Kidney epithelial cell (primary cell): ENCODE results near the gene ANKRD9. TPM values are rescaled to one million over a fixed set of nuclear protein-coding genes. Genes with fewer than 3 reads are reported as not detected.

Source experiments
- DNase-seq: peaks from one replicate; pipeline ENCODE4 v3.0.0-alpha.2; 2010; ENCODE audit warnings: low read depth
- H3K27me3 ChIP-seq: 2 replicates; pipeline ENCODE4 v1.6.0; 2011; ENCODE audit warnings: low read length; ENCODE audit not compliant: control insufficient read depth, insufficient read depth
- H3K36me3 ChIP-seq: 2 replicates; pipeline ENCODE4 v1.5.1; 2011; ENCODE audit warnings: low read length; ENCODE audit not compliant: control insufficient read depth, insufficient read depth
- H3K4me3 ChIP-seq: 2 replicates; pipeline ENCODE4 v1.5.1; 2011; ENCODE audit warnings: low read depth, mild to moderate bottlenecking, control low read depth, low read length
- total RNA-seq: library from RNA; depleted of rRNA; stranded (reverse); fragments of >200 nt; gene quantifications from 2 replicates; pipeline ENCODE4 v1.2.3, GENCODE V29; 2015
- TF ChIP-seq, protein P1 (sequence below): IDR thresholded peaks from 2 replicates; pipeline ENCODE4 v1.5.1; 2011; ENCODE audit warnings: mild to moderate bottlenecking, moderate library complexity, low read length, control low read depth, inconsistent platforms; ENCODE audit not compliant: insufficient read depth, poor library complexity, severe bottlenecking

ANKRD9 gene
- total RNA-seq, 1 donor from 2014 or later, result 35.6 TPM

DNA sequence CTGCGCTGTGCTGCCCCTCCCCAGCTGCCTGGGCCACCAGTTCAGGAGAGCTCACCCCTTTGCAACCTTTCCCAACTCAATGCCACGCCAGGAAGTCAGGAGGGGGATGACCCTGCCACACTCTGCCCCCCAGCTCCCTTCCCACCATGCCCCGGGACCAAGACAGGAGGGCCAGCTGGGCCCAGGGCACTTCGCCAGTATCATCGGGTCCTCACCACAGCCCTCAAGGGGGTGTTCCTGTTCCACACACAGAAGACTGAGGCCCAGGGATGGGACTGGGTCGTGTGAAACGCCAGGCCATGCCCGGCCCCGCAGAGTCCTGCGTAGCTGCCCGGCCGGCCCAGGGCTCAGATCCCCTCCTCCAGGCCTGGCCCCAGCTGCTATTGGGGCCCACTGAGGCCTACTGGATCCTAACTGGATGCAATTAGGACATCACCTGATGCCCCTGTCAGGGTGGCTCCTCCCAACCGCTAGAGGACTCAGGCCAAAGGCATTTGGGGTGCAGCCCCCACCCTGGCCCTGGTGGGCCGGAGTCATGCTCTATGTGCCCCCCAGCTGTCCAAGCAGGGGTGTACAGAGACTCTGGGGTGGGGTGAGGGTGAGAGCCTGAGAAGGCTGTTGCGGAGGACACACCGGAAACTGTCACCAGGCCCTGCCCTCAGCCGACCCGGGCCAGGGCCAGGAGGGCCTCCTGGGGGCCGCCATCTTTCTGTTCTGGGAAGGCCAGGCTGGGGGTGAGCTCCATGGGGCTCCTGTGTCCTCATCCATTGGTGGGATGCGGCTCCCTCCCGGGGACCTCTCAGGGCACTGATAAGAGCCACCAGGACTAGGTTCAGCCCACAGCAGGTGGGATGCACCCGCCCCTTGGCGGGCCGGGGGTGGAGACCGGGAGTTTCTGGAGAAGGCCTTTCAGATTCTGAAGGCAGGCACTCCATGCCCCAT lies 29.3 kb upstream of the ANKRD9 start:
- no peak for DNase-seq
- TF ChIP-seq, protein P1, sequence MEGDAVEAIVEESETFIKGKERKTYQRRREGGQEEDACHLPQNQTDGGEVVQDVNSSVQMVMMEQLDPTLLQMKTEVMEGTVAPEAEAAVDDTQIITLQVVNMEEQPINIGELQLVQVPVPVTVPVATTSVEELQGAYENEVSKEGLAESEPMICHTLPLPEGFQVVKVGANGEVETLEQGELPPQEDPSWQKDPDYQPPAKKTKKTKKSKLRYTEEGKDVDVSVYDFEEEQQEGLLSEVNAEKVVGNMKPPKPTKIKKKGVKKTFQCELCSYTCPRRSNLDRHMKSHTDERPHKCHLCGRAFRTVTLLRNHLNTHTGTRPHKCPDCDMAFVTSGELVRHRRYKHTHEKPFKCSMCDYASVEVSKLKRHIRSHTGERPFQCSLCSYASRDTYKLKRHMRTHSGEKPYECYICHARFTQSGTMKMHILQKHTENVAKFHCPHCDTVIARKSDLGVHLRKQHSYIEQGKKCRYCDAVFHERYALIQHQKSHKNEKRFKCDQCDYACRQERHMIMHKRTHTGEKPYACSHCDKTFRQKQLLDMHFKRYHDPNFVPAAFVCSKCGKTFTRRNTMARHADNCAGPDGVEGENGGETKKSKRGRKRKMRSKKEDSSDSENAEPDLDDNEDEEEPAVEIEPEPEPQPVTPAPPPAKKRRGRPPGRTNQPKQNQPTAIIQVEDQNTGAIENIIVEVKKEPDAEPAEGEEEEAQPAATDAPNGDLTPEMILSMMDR, result no peak
- H3K36me3 ChIP-seq, result no peaks in the 10 kb centered on the region
- H3K27me3 ChIP-seq, result peaks cover 6% of the 10 kb centered on the region
- no peak overlapping the region for H3K4me3 ChIP-seq

DNA sequence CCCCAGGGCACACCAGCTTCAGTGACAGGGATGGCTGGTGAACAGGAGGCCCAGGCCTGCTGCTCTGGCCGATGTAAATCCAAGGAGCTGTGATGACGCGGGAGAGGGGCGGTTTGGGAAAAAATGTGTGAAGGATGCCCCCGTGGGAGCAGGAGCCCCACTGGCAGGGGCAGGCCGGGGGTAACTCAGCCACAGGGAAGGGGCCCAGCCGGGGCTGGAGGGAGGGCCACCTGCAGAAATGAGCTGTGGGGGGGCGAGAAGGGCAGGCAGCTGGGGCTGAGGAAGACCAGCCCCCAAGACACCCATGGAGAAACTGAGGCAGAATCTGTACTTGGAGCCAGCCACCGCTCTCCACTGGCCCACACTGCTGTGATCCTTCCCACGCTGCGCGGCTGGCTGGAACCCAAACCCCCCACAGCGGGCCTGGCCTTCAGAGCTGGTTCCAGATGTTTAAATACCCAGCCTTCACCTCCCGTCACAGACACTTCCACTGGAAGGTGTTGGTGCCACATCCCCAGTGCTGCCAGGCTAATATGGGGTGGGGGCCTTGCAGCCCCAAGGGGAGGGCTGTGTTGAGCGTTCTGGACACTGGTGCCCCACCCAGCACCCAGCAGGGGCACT lies 28.5 kb upstream of the ANKRD9 start:
- Histone ChIP-seq H3K27me3 (peaks cover 1% of the 10 kb centered on the region), H3K4me3 (no peak overlapping the region), H3K36me3 (no peaks in the 10 kb centered on the region)
- no peak for DNase-seq
- TF ChIP-seq, protein P1, result no peak

DNA sequence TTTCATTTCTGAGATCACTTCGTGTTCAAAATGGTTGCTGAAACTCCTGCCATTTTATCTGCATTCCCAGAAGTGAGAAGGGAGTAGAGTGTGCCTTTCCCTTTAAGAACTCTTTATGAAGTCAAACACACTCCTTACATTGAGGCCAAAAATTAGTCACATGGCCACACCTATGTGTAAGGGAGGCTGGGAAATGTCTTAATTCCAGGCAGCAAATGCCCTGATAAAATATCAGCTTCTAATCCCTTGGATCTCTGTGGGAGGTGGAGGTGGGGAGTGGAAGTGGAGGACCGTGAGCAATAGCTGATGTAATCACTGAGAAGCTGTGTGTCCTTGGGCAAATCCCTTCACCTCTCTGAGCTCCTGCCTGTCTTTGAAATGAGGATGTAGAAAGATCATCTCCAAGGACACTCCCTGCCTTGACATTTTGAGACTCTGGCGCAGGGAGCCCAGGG lies 22.7 kb upstream of the ANKRD9 start:
- H3K36me3 ChIP-seq, result no peaks in the 10 kb centered on the region
- H3K27me3 ChIP-seq, result no peaks in the 10 kb centered on the region
- H3K4me3 ChIP-seq, result no peak overlapping the region
- TF ChIP-seq, protein P1, result no peak
- DNase-seq, result no peak

DNA sequence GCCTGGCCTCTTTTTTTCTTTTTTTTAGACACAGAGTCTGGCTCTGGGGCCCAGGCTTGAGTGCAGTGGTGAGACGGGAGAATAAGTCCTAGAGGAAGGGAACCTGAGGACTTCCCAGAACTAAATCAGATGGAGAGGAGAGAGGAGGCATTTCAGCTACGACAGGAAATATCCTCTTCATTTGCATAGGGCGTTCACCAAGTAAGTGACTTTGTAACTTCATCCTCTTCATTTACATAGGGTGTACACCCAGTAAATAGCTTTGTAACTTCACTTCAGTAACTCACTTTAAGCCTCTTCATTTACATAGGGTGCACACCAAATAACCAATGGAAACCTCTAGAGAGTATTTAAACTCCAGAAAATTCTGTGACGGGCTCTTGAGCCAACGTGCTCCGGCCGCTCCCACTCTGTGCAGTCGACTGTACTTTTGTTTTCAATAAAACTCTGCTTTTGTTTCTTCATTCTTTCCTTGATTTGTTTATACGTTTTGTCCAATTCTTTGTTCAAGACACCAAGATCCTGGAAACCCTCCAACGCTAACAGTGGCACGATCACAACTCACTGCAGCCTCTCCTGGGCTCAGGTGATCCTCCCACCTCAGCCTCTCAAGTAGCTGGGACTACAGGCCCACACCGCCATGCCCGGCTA lies 21.4 kb upstream of the ANKRD9 start:
- H3K36me3 ChIP-seq, result no peaks in the 10 kb centered on the region
- DNase-seq, result no peak
- TF ChIP-seq, protein P1, result no peak

DNA sequence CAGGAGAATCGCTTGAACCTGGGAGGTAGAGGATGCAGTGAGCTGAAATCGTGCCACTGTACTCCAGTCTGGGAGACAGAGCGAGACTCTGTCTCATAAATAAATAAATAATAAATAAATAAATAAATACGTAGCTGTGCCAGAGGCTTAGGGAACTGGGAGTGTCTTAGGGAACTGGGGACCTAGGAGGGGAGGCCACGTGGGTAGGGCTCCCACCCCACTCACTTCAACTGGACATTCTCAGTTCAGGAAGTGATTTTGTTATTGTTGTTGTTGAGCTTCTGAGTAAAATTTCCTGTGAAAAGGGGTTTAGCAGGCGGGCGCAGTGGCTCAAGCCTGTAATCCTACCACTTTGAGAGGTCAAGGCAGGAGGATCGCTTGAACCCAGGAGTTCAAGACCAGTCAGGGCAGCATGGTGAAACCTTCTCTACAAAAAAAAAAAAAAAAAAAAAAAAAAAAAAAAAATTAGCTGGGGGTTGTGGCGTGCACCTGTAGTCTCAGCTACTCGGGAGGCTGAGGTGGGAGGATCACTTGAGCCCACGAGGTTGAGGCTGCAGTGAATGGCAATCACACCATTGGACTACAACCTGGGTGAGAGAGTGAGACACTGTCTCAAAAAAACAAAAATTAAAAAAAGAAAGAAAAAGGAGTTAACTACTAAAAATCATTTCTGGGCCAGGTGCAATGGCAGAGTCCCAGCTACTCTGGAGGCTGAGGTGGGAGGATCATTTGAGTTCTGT lies 19.0 kb upstream of the ANKRD9 start:
- DNase-seq, result no peak
- TF ChIP-seq, protein P1, result no peak
- H3K36me3 ChIP-seq, result no peaks in the 10 kb centered on the region
- peaks cover 2% of the 10 kb centered on the region for H3K27me3 ChIP-seq
- no peak overlapping the region for H3K4me3 ChIP-seq

More for the DNA sequence above, 21.4 kb upstream of the ANKRD9 start:
- H3K4me3 ChIP-seq, result no peak overlapping the region
- no peaks in the 10 kb centered on the region for H3K27me3 ChIP-seq
